Measurements from ENCODE around the gene NOXO1.

Gene NOXO1

GRCh38 chr16:1979271-1980029 is 1.8 kb downstream of the NOXO1 start:
- peak in 1 of 2 donors; percentile 39 for DNase-seq (ENCODE audit: low read depth in 2 of 2)

- no peak for DNase-seq (ENCODE audit: low read depth in 2 of 2)
These were observed 2.7 kb downstream of the NOXO1 start for GRCh38 chr16:1978476-1979120.

- DNase-seq (ENCODE audit: low read depth in 2 of 2): no peak
These were observed 3.4 kb downstream of the NOXO1 start for GRCh38 chr16:1977875-1978268.

- no peak for DNase-seq (ENCODE audit: low read depth in 2 of 2)
These were observed 4.1 kb downstream of the NOXO1 start for GRCh38 chr16:1976951-1977874.

GRCh38 chr16:1976216-1976520 is 5.1 kb downstream of the NOXO1 start:
- DNase-seq (ENCODE audit: low read depth in 2 of 2): no peak

- DNase-seq (ENCODE audit: low read depth in 2 of 2): no peak
These were observed 5.6 kb downstream of the NOXO1 start for GRCh38 chr16:1975432-1976215.

- DNase-seq (ENCODE audit: low read depth in 2 of 2): no peak
These were observed 6.9 kb downstream of the NOXO1 start for GRCh38 chr16:1974157-1975070.

- no peak for DNase-seq (ENCODE audit: low read depth in 2 of 2)
These were observed 7.7 kb downstream of the NOXO1 start for GRCh38 chr16:1973461-1974156.

- DNase-seq (ENCODE audit: low read depth in 2 of 2): no peak
These were observed 8.8 kb downstream of the NOXO1 start for GRCh38 chr16:1972490-1972877.

- peak; percentile 93 to 94 for DNase-seq (ENCODE audit: low read depth in 2 of 2)
These were observed 9.3 kb downstream of the NOXO1 start, which contains the start of gene TBL3 for GRCh38 chr16:1971796-1972489. Gene TBL3 (plus strand): TSS chr16:1972053. CDS start chr16:1972165, 112 bp downstream.

- DNase-seq (ENCODE audit: low read depth in 2 of 2): no peak
These were observed 12.9 kb downstream of the NOXO1 start for GRCh38 chr16:1968146-1968953.

GRCh38 chr16:1966460-1966859 is 14.8 kb downstream of the NOXO1 start, which contains the start of gene RNF151:
Gene RNF151 (plus strand): TSS chr16:1966856. CDS start chr16:1966882, 26 bp downstream.
- no peak for DNase-seq (ENCODE audit: low read depth in 2 of 2)

- DNase-seq (ENCODE audit: low read depth in 2 of 2): no peak
These were observed 15.8 kb downstream of the NOXO1 start for GRCh38 chr16:1965396-1966001.

- DNase-seq (ENCODE audit: low read depth in 2 of 2): peak; percentile 95 to 97
These were observed 16.5 kb downstream of the NOXO1 start, which contains the start of gene RPS2 for GRCh38 chr16:1964506-1965395. Gene RPS2 (minus strand): TSS chr16:1964826. CDS start chr16:1964625, 201 bp downstream.

GRCh38 chr16:1963806-1964505 is 17.3 kb downstream of the NOXO1 start:
- DNase-seq (ENCODE audit: low read depth in 2 of 2): peak in 1 of 2 donors; percentile 32
